T-helper 2 cell treated with Interferon-gamma antibody and Interleukin-4, amounts not matched to agents 100 ng/mL and 5 ng/mL, for 36 hours (primary cell): ENCODE measurements around the gene SPATA25. TPM values are rescaled to one million over a fixed set of nuclear protein-coding genes. Genes with fewer than 3 reads are reported as not detected.

Experiments used
- intact Hi-C: fragments of 100-400 bp; cut with micrococcal nuclease; formaldehyde crosslinking; loops from one replicate; pipeline ENCODE4 v1.15.1; 2023
- total RNA-seq: library from RNA; stranded (reverse); gene quantifications from 2 replicates; pipeline ENCODE4 v1.2.3, GENCODE V29; 2022

The SPATA25 gene
- total RNA-seq, 1 donor from 2014 or later: 0.52 TPM

DNA sequence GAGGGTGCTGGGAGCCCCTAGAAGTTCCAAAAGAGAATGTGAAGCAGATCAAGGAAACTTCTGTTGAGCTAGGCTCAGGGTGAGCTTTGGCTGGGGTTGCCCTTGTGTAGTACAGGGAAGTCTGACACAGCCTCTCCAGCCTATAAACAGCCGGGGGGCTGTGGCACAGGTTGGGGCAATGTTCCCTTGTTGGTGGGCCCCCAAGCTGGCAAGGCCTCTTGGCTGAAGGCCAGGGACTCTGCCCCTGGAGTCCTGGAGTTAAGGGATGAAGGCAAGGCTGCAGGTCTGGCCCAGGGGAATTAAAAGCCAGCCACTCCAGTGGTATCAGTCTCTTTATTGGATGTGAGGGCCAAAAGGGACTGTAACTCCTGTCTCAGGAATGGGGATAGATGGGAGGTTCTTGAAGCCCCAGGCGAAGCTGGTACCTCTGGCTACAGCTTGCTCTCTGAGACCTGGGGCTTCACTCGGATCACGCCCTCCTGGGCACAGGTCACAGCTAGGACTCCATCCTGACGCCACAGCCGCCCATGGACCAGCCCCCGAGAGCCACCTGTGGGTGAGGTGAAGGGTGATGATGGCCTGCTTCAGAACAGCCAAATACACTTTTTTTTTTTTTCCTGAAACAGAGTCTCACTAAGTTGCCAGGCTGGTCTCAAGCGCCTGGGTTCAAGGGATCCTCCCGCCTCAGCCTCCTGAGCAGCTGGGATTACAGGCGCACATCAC, 45.9 kb downstream of the SPATA25 start:
- intact Hi-C loops: no loop called here

GRCh38 chr20:45840700-45841198, 46.7 kb downstream of the SPATA25 start:
- intact Hi-C loops: no loop called here

- intact Hi-C loops: no loop called here
Observed at GRCh38 chr20:45836841-45837240, 50.6 kb downstream of the SPATA25 start.

Other genes starting within 250 kb of the SPATA25 start
- not detected in 2 replicates for gene WFDC11, start 217.4 kb downstream of the SPATA25 start, total RNA-seq
- not detected in 2 replicates for gene WFDC13, start 185.6 kb downstream of the SPATA25 start, total RNA-seq
- not detected in 2 replicates for gene WFDC10B, start 182.6 kb downstream of the SPATA25 start, total RNA-seq
- gene SPINT4, start 165.3 kb downstream of the SPATA25 start, total RNA-seq: not detected in 2 replicates
- not detected in 2 replicates for gene WFDC3, start 95.7 kb downstream of the SPATA25 start, total RNA-seq
- 30.3 and 31.8 TPM in 2 replicates for gene DNTTIP1, start 95.7 kb downstream of the SPATA25 start, total RNA-seq
- gene UBE2C, start 75.0 kb downstream of the SPATA25 start, total RNA-seq: 181 and 183 TPM in 2 replicates
- 0.36 TPM in 1 of 2 replicates, not detected in the other for gene TNNC2, start 60.3 kb downstream of the SPATA25 start, total RNA-seq
- 1.7 and 1.8 TPM in 2 replicates for gene SNX21, start 53.8 kb downstream of the SPATA25 start, total RNA-seq
- 36.6 and 37.1 TPM in 2 replicates for gene ACOT8, start 30.2 kb downstream of the SPATA25 start, total RNA-seq
- 6.4 and 7.1 TPM in 2 replicates for gene ZSWIM3, start 30.0 kb downstream of the SPATA25 start, total RNA-seq
- 9.8 and 10.7 TPM in 2 replicates for gene ZSWIM1, start 6.4 kb downstream of the SPATA25 start, total RNA-seq
- 1.4 and 2.1 TPM in 2 replicates for gene NEURL2, start 3.6 kb upstream of the SPATA25 start, total RNA-seq
- gene CTSA, start 3.7 kb upstream of the SPATA25 start, total RNA-seq: 55.1 and 60.4 TPM in 2 replicates
- 1.5 and 1.8 TPM in 2 replicates for gene PLTP, start 24.5 kb upstream of the SPATA25 start, total RNA-seq
- 37.1 and 38.3 TPM in 2 replicates for gene PCIF1, start 47.1 kb upstream of the SPATA25 start, total RNA-seq
- 37.6 and 38.7 TPM in 2 replicates for gene ZNF335, start 84.6 kb upstream of the SPATA25 start, total RNA-seq
- gene MMP9, start 121.3 kb upstream of the SPATA25 start, total RNA-seq: not detected in 2 replicates
- gene SLC12A5, start 141.6 kb upstream of the SPATA25 start, total RNA-seq: 0.70 TPM in 1 of 2 replicates, not detected in the other
- 40.0 and 40.2 TPM in 2 replicates for gene NCOA5, start 202.3 kb upstream of the SPATA25 start, total RNA-seq
- gene CD40, start 230.7 kb upstream of the SPATA25 start, total RNA-seq: 0.43 and 0.61 TPM in 2 replicates